ENCODE measurements around the gene KIAA1958.

DNA sequence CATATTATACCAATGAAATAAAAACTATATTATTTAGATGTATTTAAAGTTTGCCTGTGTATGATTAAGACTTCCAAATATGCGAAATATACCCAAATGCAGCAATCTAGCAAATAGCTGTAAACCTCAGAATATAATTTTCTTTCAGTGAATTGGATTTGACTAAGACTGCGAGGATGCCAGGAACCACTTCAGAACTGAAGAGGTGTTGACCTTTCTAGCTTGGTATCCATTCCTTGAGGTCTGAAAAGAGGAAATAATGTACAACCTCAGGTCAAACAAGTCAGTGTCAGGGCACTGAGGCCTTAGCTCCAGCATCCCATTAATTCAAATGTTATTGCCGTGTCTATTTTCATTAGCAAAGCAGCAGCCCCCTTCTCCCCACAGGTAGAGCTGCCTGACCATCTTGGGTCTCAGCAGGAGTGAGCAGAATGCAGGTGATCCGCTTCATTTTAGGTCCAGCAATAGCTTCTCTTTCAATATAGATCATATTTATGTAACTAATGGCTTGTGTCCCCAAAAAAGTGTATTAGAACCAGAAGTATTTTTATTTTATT lies 100.0 kb downstream of the KIAA1958 start:
- TF ChIP-seq POLR2A (IDR thresholded peaks at IDR 0.05; ENCODE audit: low read depth, low read length) = no peak
- TF ChIP-seq USF2 (IDR thresholded peaks at IDR 0.05; ENCODE audit: borderline replicate concordance, low read depth, low read length) = no peak
- TF ChIP-seq YY1 (IDR thresholded peaks at IDR 0.05; ENCODE audit: low read depth, low read length) = no peak
- no peak for TF ChIP-seq TAF1 (IDR thresholded peaks at IDR 0.05; ENCODE audit: borderline replicate concordance, low read depth, low read length)
- TF ChIP-seq, protein P1, sequence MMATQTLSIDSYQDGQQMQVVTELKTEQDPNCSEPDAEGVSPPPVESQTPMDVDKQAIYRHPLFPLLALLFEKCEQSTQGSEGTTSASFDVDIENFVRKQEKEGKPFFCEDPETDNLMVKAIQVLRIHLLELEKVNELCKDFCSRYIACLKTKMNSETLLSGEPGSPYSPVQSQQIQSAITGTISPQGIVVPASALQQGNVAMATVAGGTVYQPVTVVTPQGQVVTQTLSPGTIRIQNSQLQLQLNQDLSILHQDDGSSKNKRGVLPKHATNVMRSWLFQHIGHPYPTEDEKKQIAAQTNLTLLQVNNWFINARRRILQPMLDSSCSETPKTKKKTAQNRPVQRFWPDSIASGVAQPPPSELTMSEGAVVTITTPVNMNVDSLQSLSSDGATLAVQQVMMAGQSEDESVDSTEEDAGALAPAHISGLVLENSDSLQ (IDR thresholded peaks at IDR 0.05) = no peak
- TF ChIP-seq HDAC2 (IDR thresholded peaks at IDR 0.05) = no peak
- TF ChIP-seq SMC3 (IDR thresholded peaks at IDR 0.05; ENCODE audit: borderline replicate concordance, low read length) = no peak
- no peak for TF ChIP-seq SIX5 (IDR thresholded peaks at IDR 0.05; ENCODE audit: low read depth, low read length, severe bottlenecking)
- no peak for TF ChIP-seq SUZ12 (IDR thresholded peaks at IDR 0.05; ENCODE audit: unreplicated experiment)
- no peak for TF ChIP-seq HDAC6 (IDR thresholded peaks at IDR 0.05; ENCODE audit: unreplicated experiment)
- no peak for TF ChIP-seq GATAD2B (conservative IDR thresholded peaks at IDR 0.05; ENCODE audit: low read depth)
- TF ChIP-seq, protein P2, sequence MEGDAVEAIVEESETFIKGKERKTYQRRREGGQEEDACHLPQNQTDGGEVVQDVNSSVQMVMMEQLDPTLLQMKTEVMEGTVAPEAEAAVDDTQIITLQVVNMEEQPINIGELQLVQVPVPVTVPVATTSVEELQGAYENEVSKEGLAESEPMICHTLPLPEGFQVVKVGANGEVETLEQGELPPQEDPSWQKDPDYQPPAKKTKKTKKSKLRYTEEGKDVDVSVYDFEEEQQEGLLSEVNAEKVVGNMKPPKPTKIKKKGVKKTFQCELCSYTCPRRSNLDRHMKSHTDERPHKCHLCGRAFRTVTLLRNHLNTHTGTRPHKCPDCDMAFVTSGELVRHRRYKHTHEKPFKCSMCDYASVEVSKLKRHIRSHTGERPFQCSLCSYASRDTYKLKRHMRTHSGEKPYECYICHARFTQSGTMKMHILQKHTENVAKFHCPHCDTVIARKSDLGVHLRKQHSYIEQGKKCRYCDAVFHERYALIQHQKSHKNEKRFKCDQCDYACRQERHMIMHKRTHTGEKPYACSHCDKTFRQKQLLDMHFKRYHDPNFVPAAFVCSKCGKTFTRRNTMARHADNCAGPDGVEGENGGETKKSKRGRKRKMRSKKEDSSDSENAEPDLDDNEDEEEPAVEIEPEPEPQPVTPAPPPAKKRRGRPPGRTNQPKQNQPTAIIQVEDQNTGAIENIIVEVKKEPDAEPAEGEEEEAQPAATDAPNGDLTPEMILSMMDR (IDR thresholded peaks at IDR 0.05 in 2 of 3, conservative IDR thresholded peaks at IDR 0.05 in 1 of 3; ENCODE audit: control insufficient read depth in 2 of 3, extremely low read depth in 1 of 3, insufficient read depth in 1 of 3, low read depth in 3 of 3, low read length in 3 of 3) = no peak
- TF ChIP-seq MTA2 (IDR thresholded peaks at IDR 0.05; ENCODE audit: low read depth) = no peak
- no peak for TF ChIP-seq POLR2AphosphoS2 (IDR thresholded peaks at IDR 0.05; ENCODE audit: low read depth, low read length)

Data from GM12878 (cell line).